HG02642 (cell line): ENCODE results near the gene DCAF12.

ENCODE experiments used
- ATAC-seq: cut with Tn5 transposase; IDR thresholded peaks from one replicate; pipeline ENCODE4 v1.9.1; 2021; ENCODE audit warnings: mild to moderate bottlenecking; ENCODE audit not compliant: unreplicated experiment, poor library complexity

Gene DCAF12

DNA sequence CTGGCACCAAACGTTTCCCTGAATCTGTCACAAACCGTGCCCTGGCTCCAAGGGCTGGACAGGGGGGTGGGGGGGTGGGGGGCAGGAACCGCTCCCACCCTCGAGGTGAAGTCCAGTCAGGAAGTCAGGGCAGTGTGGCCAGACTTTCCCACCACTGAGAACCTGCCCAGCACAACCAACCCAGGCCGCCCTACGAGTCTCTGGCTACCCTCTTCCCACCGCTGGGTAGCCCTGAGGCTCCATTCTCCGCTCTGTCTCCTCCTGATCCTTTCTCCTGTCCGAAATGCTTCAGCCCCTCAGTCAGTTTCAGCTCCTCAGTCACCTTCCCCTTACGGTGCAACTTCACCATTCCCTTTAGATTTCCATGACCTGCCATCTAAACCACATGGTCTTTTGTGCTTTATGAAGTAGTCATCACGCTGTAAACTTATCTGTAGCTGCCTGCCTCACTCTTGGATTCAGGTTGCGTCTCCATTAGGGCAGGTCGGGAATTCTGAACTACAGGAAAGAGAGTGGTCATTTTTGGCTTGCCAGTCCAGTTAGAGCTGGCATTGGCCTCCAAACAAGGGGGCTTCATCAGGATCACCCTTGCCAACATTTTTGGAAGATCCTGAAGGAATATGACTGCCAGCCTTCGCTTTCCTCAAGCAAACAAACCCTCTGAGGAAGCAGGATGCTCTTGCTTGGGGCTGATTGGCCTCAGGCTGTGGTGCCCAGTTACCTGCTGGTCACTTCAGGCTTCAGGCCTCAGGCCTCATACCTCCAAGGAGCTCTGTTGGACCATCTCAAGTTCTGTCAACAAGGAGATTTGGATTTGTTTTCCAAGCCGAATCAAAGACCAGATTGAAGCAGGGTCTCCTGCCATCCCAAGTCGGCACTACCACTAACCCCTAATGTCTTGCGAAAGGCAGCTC, 794 bp upstream of the DCAF12 start:
- no peak for ATAC-seq

- ATAC-seq: no peak
These were observed 754 bp downstream of the DCAF12 start for GRCh38 chr9:34125681-34126206.

DNA sequence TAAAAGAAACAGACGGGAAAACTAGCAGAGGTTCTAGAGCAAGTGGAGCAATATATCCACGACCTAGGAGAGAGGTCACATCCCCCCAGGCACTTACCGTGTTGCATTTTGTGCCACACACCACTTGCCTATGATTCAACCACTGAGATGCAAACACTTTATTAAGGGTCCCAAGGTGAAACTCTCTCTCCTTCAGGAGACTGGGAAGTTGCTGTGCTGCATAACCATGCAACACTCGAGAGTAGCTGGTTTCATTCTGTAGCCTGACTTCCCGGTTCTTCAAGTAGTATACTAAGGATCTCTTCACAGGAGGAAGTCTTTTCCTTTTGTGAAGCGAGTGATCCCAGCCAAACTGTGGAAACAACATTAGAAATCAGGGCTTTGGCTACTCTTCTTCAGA, 1.6 kb downstream of the DCAF12 start:
- no peak for ATAC-seq

DNA sequence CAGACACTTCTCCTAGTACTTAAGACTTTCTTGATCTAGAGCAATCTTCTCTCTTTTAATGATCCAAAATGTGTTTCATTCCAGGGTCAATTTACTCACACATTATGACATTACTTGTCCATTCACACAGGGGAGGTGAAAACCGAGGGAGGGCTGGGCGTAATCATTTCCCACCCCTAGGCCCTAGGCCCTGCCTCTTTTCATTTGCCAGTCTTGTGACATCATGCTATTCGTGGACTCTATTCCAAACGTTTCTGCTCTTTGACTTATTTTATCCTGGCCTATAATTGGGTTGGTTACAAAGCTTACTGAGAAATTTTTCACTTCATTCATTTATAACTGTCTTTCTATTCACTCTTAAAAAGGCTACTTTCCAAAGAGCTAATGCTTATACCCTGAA, 2.4 kb downstream of the DCAF12 start:
- no peak for ATAC-seq

DNA sequence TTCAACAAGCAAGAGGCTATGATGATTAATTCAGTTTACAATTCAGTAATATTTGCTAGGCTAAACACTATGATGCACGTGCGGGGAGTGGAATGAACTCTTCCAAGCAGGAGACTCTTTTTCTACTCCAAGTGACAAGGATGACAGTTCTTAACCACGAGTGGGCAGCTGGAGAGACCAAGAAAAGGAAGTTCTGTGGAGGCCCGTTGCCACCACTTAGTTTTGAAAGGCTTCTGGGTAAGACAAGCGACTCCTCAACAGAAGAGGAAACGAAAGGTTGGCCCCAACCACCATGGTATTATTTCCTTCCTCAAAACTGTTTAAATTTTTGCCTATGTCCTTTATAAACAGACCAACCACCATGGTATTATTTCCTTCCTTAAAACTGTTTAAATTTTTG, 2.8 kb downstream of the DCAF12 start:
- no peak for ATAC-seq

GRCh38 chr9:34121996-34122395, 4.5 kb downstream of the DCAF12 start:
- no peak for ATAC-seq

GRCh38 chr9:34119713-34120112, 6.8 kb downstream of the DCAF12 start:
- no peak for ATAC-seq

GRCh38 chr9:34114436-34114835, 12.1 kb downstream of the DCAF12 start:
- ATAC-seq: no peak

GRCh38 chr9:34106110-34106509, 20.4 kb downstream of the DCAF12 start:
- ATAC-seq: no peak

DNA sequence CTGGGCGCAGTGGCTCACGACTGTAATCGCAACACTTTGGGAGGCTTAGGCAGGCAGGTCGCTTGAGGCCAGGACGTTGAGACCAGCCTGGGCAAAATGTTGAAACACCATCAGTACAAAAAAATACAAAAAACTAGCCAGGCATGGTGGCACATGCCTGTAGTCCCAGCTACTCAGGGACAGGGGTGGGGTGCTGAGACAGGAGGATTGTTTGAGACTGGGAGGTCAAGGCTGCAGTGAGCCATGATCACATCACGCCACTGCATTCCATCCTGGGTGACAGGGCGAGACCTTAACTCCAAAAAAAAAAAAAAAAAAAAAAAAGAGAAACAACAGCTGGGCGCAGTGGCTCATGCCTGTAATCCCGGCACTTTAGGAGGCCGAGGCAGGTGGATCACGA, 23.7 kb downstream of the DCAF12 start:
- ATAC-seq: no peak

GRCh38 chr9:34098307-34098706, 28.2 kb downstream of the DCAF12 start:
- ATAC-seq: peak; percentile 67

DNA sequence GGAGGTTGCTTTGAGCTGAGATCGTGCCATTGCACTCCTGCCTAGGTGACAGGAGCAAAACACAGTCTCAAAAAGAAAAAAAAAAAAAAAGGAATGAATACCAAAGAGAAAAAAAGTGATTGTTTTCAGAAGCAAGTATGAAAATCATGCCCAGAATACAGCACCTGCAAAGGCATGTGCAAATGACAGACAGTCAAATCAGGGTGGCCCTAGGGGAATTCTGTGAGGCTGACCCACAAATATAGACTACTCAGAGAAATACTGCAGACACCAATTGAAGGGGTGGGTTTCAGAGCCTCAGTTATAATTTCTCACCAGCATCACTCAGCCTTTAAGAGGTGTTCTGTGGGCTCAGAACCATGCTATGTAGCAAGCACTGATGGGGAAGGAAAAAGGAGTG, 28.6 kb downstream of the DCAF12 start:
- peak; percentile 75 for ATAC-seq

- no peak for ATAC-seq
These were observed 29.7 kb downstream of the DCAF12 start for GRCh38 chr9:34096751-34097150.

DNA sequence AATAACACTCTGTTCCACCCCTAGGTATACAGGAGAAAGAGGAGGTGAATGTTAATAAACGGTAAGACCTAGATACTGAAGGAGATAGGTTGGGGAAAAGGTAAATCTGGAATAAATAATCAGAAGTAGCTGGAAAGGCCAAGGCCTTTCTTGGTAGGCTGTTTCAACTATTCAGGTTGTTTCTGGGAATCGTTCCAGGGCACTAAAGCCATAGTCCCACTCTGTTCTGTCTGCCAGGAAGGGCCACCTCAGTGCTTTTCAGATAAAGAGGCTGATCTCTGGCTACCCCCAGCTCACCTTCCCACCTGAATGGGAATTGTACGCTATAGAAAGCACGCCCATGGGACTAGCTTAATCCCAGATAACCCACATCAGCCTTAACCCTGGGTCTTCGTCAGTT, 32.9 kb downstream of the DCAF12 start:
- no peak for ATAC-seq

- ATAC-seq: no peak
These were observed 37.2 kb downstream of the DCAF12 start for GRCh38 chr9:34089311-34089710.

- no peak for ATAC-seq
These were observed 39.1 kb downstream of the DCAF12 start for GRCh38 chr9:34087370-34087769.

DNA sequence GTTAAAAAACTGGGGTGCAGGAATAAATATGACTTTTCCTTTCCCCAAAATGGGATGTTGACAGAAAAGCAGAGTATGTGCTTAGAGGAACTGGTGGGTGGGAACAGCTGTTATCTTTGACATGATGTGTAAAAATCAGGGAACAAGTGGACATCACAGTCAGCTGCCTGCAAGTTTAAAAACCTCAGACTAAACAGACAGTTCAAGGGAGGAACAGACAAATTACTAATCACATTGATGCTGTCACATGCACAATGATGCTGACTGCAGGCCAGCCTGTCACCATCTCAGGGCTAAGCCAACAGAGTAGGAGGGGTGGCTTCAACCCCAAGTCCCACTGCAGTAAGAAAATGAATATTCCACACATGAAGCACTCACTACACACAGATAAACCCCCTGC, 39.6 kb downstream of the DCAF12 start:
- ATAC-seq: no peak

GRCh38 chr9:34085581-34086500, 40.7 kb downstream of the DCAF12 start:
- no peak for ATAC-seq

GRCh38 chr9:34084562-34084961, 41.9 kb downstream of the DCAF12 start:
- no peak for ATAC-seq

- no peak for ATAC-seq
These were observed 47.3 kb downstream of the DCAF12 start for GRCh38 chr9:34079181-34079580.
